ENCODE measurements around the gene BLVRB. TPM values are rescaled to one million over a fixed set of nuclear protein-coding genes. Genes with fewer than 3 reads are reported as not detected.

BLVRB gene
- total and polyA plus RNA-seq, 9 of the 15 experiments (the other 6 are each of a cell fraction or from before 2014, with no cell fraction given): 81.1 to 749 (median 331) TPM

- TF ChIP-seq AFF4 (CRISPR knock-in tag; IDR thresholded peaks at IDR 0.05): peak; percentile 18; the same call in 1 of the 2 replicates
- peak; percentile 86; the same call in 1 of the 2 replicates for TF ChIP-seq ATF7 (IDR thresholded peaks at IDR 0.05)
- TF ChIP-seq ZNF75A (CRISPR knock-in tag; IDR thresholded peaks at IDR 0.05): no peak
- peak; percentile 79 for TF ChIP-seq PBX2 (CRISPR knock-in tag; IDR thresholded peaks at IDR 0.05; ENCODE audit: low read depth)
- peak; percentile 90 for TF ChIP-seq PBX2 (tag; conservative IDR thresholded peaks at IDR 0.05; ENCODE audit: low read depth)
- TF ChIP-seq ZNF584 (CRISPR knock-in tag; IDR thresholded peaks at IDR 0.05; ENCODE audit: low read depth): no peak
- TF ChIP-seq CBX5 (IDR thresholded peaks at IDR 0.05; ENCODE audit: borderline replicate concordance, low read depth): no peak
- peak; percentile 69; the same call in 1 of the 2 replicates for TF ChIP-seq PHF8 (IDR thresholded peaks at IDR 0.05; ENCODE audit: borderline replicate concordance, low read length)
- no peak for TF ChIP-seq DLX4 (CRISPR knock-in tag; IDR thresholded peaks at IDR 0.05)
- TF ChIP-seq ZNF655 (CRISPR knock-in tag; IDR thresholded peaks at IDR 0.05): no peak
- TF ChIP-seq OTX1 (CRISPR knock-in tag; IDR thresholded peaks at IDR 0.05): 0 out of 2 replicates have a peak, but pooled peaks have one; percentile 24
- TF ChIP-seq CBX3 (IDR thresholded peaks at IDR 0.05; ENCODE audit: borderline replicate concordance in 1 of 2, low read length in 2 of 2): no peak; a peak in 1 of 3 replicates
- TF ChIP-seq CBFA2T2 (conservative IDR thresholded peaks at IDR 0.05): no peak
- no peak for TF ChIP-seq E2F4 (CRISPR knock-in tag; IDR thresholded peaks at IDR 0.05; ENCODE audit: low read depth)
- TF ChIP-seq MYNN (IDR thresholded peaks at IDR 0.05): no peak; the same call in 1 of the 2 replicates
- no peak for TF ChIP-seq MYNN (CRISPR knock-in tag; IDR thresholded peaks at IDR 0.05)
- TF ChIP-seq GTF2A2 (tag; IDR thresholded peaks at IDR 0.05): no peak
These were observed at the start of gene BLVRB (continued) for GRCh38 chr19:40465557-40466218.

Measured in K562 (cell line).